Neural progenitor cell (in vitro differentiated cells): ENCODE data around the gene LCTL.

Experiments used
- CTCF ChIP-seq: fragments of 200-600 bp; sonication (generic); IDR thresholded peaks from 2 replicates; pipeline ENCODE4 v1.5.1; 2017; ENCODE audit warnings: antibody characterized with exemption, mild to moderate bottlenecking
- EZH2 ChIP-seq: fragments of 200-600 bp; sonication (generic); IDR thresholded peaks from 2 replicates; pipeline ENCODE4 v1.6.1; 2017; ENCODE audit warnings: antibody characterized with exemption, mild to moderate bottlenecking, moderate library complexity

- TF ChIP-seq EZH2 (no peak), CTCF (no peak)
These were observed 26.9 kb upstream of the LCTL start for GRCh38 chr15:66592505-66593218.
